HCT116 (cell line): ENCODE measurements around the gene BFSP2. TPM values are rescaled to one million over a fixed set of nuclear protein-coding genes. Genes with fewer than 3 reads are reported as not detected.

Experiments
- ATAC-seq: fragments of 200-7000 bp; cut with Tn5 transposase; 2 replicates; pipeline ENCODE4 v1.9.1; 2020; ENCODE audit warnings: mild to moderate bottlenecking, moderate library complexity
- BruUV-seq: library from RNA; stranded (reverse); fragments of 400-500 nt; replicated peaks from 2 replicates; lab custom pipeline; 2021; lab: Mats Ljungman, UMichigan
- CTCF ChIA-PET: fragments of 300-600 bp; sonication (Branson Sonifier 250); formaldehyde crosslinking; loops from one replicate; lab custom pipeline; 2021; ENCODE audit warnings: antibody characterized with exemption; lab: Charles Lee
- POLR2A ChIA-PET: fragments of 300-600, 350-600 bp; sonication (Branson Sonifier 250); formaldehyde crosslinking; loops from one replicate; lab custom pipeline; 2021; ENCODE audit warnings: antibody characterized with exemption; lab: Charles Lee
- RAD21 ChIA-PET, 2 experiments: fragments of 300-600 bp; sonication (Branson Sonifier 250); formaldehyde crosslinking; loops; one replicate each; lab custom pipeline; 2023; ENCODE audit warnings: low total read pairs in 2 of 2; ENCODE audit not compliant: uncharacterized antibody in 2 of 2, unreplicated experiment in 2 of 2, low non-redundant PET in 1 of 2; lab: Charles Lee
- DNase-seq: peaks from one replicate; pipeline ENCODE4 v3.0.0-alpha.2; 2010; ENCODE audit warnings: low read depth, low spot score
- H2AFZ ChIP-seq: fragments of 200-600 bp; shearing (Covaris generic), sonication (generic); 2 replicates; pipeline ENCODE4 v1.6.1; 2017; ENCODE audit warnings: low read depth, mixed run types, mixed read lengths, antibody characterized with exemption, low read length; ENCODE audit not compliant: poor library complexity, severe bottlenecking
- H3K27ac ChIP-seq: 2 replicates; pipeline ENCODE4 v1.5.1; 2012; ENCODE audit warnings: low read depth, low read length
- H3K27me3 ChIP-seq: fragments of 200-600 bp; sonication (generic); 2 replicates; pipeline ENCODE4 v1.6.1; 2016; ENCODE audit warnings: mixed run types, low read length, mixed read lengths; ENCODE audit not compliant: insufficient read depth
- H3K36me3 ChIP-seq, 2 experiments: fragments of 200-500 bp in 1 of 2; fragments of 200-600 bp in 1 of 2; sonication (Bioruptor generic) in 1 of 2; sonication (generic) in 1 of 2; 2 replicates each; pipeline versions ENCODE4 v1.5.1 to v1.6.1; 2014 to 2016; ENCODE audit warnings: low read length in 2 of 2, inconsistent platforms in 1 of 2, mixed read lengths in 1 of 2, mixed run types in 1 of 2; ENCODE audit not compliant: insufficient read depth in 2 of 2, control insufficient read depth in 1 of 2
- H3K4me1 ChIP-seq, 2 experiments: fragments of 200-600 bp in 1 of 2; sonication (generic) in 1 of 2; 2 replicates each; pipeline versions ENCODE4 v1.5.1 to v1.6.1; 2012 to 2017; ENCODE audit warnings: low read length in 2 of 2, inconsistent platforms in 1 of 2, mild to moderate bottlenecking in 1 of 2, mixed read lengths in 1 of 2, mixed run types in 1 of 2, moderate library complexity in 1 of 2; ENCODE audit not compliant: insufficient read depth in 2 of 2, control insufficient read depth in 1 of 2
- H3K4me2 ChIP-seq: fragments of 200-600 bp; sonication (generic); 2 replicates; pipeline ENCODE4 v1.6.1; 2017; ENCODE audit warnings: mixed run types, low read length, mixed read lengths
- H3K4me3 ChIP-seq, 2 experiments: fragments of 200-600 bp in 1 of 2; sonication (generic) in 1 of 2; replicated peaks in 1 of 2; 2 replicates each; pipeline ENCODE4 v1.5.1; 2011 to 2016; ENCODE audit warnings: low read length in 2 of 2, control low read depth in 1 of 2, low read depth in 1 of 2, mild to moderate bottlenecking in 1 of 2, mixed read lengths in 1 of 2, mixed run types in 1 of 2
- H3K79me2 ChIP-seq: fragments of 200-600 bp; sonication (generic); 2 replicates; pipeline ENCODE4 v1.6.1; 2017; ENCODE audit warnings: mild to moderate bottlenecking, mixed run types, low read length, moderate library complexity, mixed read lengths; ENCODE audit not compliant: insufficient read depth
- H3K9ac ChIP-seq: fragments of 200-600 bp; sonication (generic); 2 replicates; pipeline ENCODE4 v1.6.1; 2016; ENCODE audit warnings: low read length, mixed read lengths
- H3K9me2 ChIP-seq: fragments of 200-600 bp; sonication (generic), shearing (Covaris generic); 2 replicates; pipeline ENCODE4 v1.6.1; 2017; ENCODE audit warnings: mixed run types, mild to moderate bottlenecking, moderate library complexity; ENCODE audit not compliant: insufficient read depth
- H3K9me3 ChIP-seq, 2 experiments: fragments of 200-500 bp in 1 of 2; fragments of 200-600 bp in 1 of 2; sonication (Bioruptor generic) in 1 of 2; sonication (generic) in 1 of 2; 2 replicates each; pipeline ENCODE4 v1.6.1; 2014 to 2017; ENCODE audit warnings: low read length in 2 of 2, mixed read lengths in 2 of 2, inconsistent platforms in 1 of 2, low read depth in 1 of 2, mild to moderate bottlenecking in 1 of 2, mixed run types in 1 of 2, moderate library complexity in 1 of 2; ENCODE audit not compliant: control insufficient read depth in 1 of 2, insufficient read depth in 1 of 2
- H4K20me1 ChIP-seq: fragments of 200-600 bp; sonication (generic), shearing (Covaris generic); 2 replicates; pipeline ENCODE4 v1.6.1; 2017; ENCODE audit warnings: mixed run types, mild to moderate bottlenecking, moderate library complexity; ENCODE audit not compliant: insufficient read depth
- CTCF ChIP-seq, 3 experiments: fragments of 200-600 bp in 1 of 3; sonication (generic) in 1 of 3; IDR thresholded peaks in 2 of 3; conservative IDR thresholded peaks in 1 of 3; 2 replicates each; pipeline ENCODE4 v1.5.1; 2012 to 2017; ENCODE audit warnings: low read depth in 2 of 3, low read length in 2 of 3, antibody characterized with exemption in 1 of 3, borderline replicate concordance in 1 of 3, control low read depth in 1 of 3, mild to moderate bottlenecking in 1 of 3, mixed read lengths in 1 of 3, mixed run types in 1 of 3, moderate library complexity in 1 of 3; ENCODE audit not compliant: insufficient read depth in 1 of 3
- EZH2phosphoT487 ChIP-seq: fragments of 200-600 bp; IDR thresholded peaks from 2 replicates; pipeline ENCODE4 v1.6.1; 2018; ENCODE audit warnings: antibody characterized with exemption, borderline replicate concordance
- JUND ChIP-seq: IDR thresholded peaks from 2 replicates; pipeline ENCODE4 v1.6.1; 2012
- MAX ChIP-seq: IDR thresholded peaks from 2 replicates; pipeline ENCODE4 v1.6.1; 2012
- RAD21 ChIP-seq: IDR thresholded peaks from 2 replicates; pipeline ENCODE4 v1.6.1; 2012; ENCODE audit warnings: low read depth, mild to moderate bottlenecking
- REST ChIP-seq: IDR thresholded peaks from 2 replicates; pipeline ENCODE4 v1.6.1; 2012; ENCODE audit warnings: low read depth
- SRF ChIP-seq: IDR thresholded peaks from 2 replicates; pipeline ENCODE4 v1.6.1; 2012; ENCODE audit warnings: low read depth
- TCF7L2 ChIP-seq: IDR thresholded peaks from 2 replicates; pipeline ENCODE4 v1.7.0; 2011; ENCODE audit warnings: borderline replicate concordance, inconsistent platforms; ENCODE audit not compliant: insufficient read depth, insufficient read length; ENCODE audit errors: extremely low read depth
- ZFX ChIP-seq: fragments of 450-650 bp; IDR thresholded peaks from 2 replicates; pipeline ENCODE4 v1.6.1; 2017
- intact Hi-C: fragments of 100-400 bp; cut with micrococcal nuclease; formaldehyde crosslinking; loops from 2 replicates; pipeline ENCODE4 v1.10.0; 2022
- total RNA-seq: library from RNA; stranded (reverse); gene quantifications from one replicate; pipeline ENCODE4 v1.2.1, GENCODE V29; 2021; ENCODE audit not compliant: unreplicated experiment

Gene BFSP2
- total RNA-seq, 1 experiment from 2014 or later = not detected

GRCh38 chr3:133487204-133487603 lies 87.3 kb downstream of the BFSP2 start (continued):
- no peak for TF ChIP-seq ZFX
- TF ChIP-seq SRF = no peak
- TF ChIP-seq REST = no peak
- TF ChIP-seq JUND = no peak

GRCh38 chr3:133487920-133488540 lies 88.2 kb downstream of the BFSP2 start:
- Histone ChIP-seq H3K9me3 (peaks cover 3 to 12% of the 10 kb centered on the region in 2 experiments; a peak in 2 of 4 replicates), H3K4me3 (no peak overlapping the region), H3K79me2 (no peaks in the 10 kb centered on the region), H3K9ac (no peak overlapping the region), H4K20me1 (no peaks in the 10 kb centered on the region), H3K27me3 (no peaks in the 10 kb centered on the region), H2AFZ (no peak overlapping the region), H3K9me2 (no peaks in the 10 kb centered on the region), H3K4me1 (peaks cover 0 to 9% of the 10 kb centered on the region in 2 experiments; a peak in 2 of 4 replicates), H3K36me3 (no peaks in the 10 kb centered on the region), H3K27ac (no peak overlapping the region), H3K4me2 (no peak overlapping the region)
- RAD21 ChIA-PET = no interaction called here
- no peak for TF ChIP-seq TCF7L2
- peak; percentile 47 for TF ChIP-seq RAD21
- TF ChIP-seq SRF = no peak
- TF ChIP-seq CTCF (IDR thresholded peaks at IDR 0.05 in 2 of 3, conservative IDR thresholded peaks at IDR 0.05 in 1 of 3; ENCODE audit: borderline replicate concordance in 1 of 3, insufficient read depth in 1 of 3, low read depth in 2 of 3, low read length in 2 of 3) = peak; percentile 18 to 52 (median 34); a peak in 5 of 6 replicates
- TF ChIP-seq MAX = no peak
- TF ChIP-seq EZH2phosphoT487 = no peak
- CTCF ChIA-PET = no interaction called here
- intact Hi-C loops = loop anchor here (2.0 kb wide), 1 partner anchor 91 kb away; no protein-coding TSS in a partner anchor
- ATAC-seq (no peak; the same call in 1 of the 2 replicates), DNase-seq (no peak)
- POLR2A ChIA-PET = interaction anchor here (1.5 to 2.0 kb wide), 2 partner anchors 8 to 85 kb away, joined by 3 to 6 read pairs; partner anchors contain the start of gene CDV3
- BruUV-seq = no TSS peak
